Activated T-cell treated with anti-CD3 and anti-CD28 coated beads for 24 hours (primary cell): ENCODE results near the gene RGL2.
"Not testable (repeated sequence)": the region's sequence is repeated elsewhere in the genome, so short reads cannot be mapped to it uniquely, and the experiment has no call there.

Experiments used
- DNase-seq: peaks from one replicate; pipeline ENCODE4 v3.0.0-alpha.2; 2020; ENCODE audit warnings: low read depth

The RGL2 gene

GRCh38 chr6:33298773-33299236 lies at the start of gene RGL2:
TSS of gene RGL2 (minus strand) at chr6:33298942. CDS start at chr6:33298610, 332 bp downstream.
- DNase-seq, result no peak

- no peak for DNase-seq
These were observed 49.1 kb upstream of the RGL2 start for GRCh38 chr6:33347816-33348215.

GRCh38 chr6:33346972-33347371 lies 48.2 kb upstream of the RGL2 start:
- DNase-seq, result not testable (repeated sequence)

- peak; percentile 50 for DNase-seq
These were observed 46.3 kb upstream of the RGL2 start for GRCh38 chr6:33344701-33345697.

GRCh38 chr6:33343953-33344611 lies 45.3 kb upstream of the RGL2 start:
- DNase-seq, result peak; percentile 18

GRCh38 chr6:33343606-33343952 lies 44.8 kb upstream of the RGL2 start:
- not testable (repeated sequence) for DNase-seq

GRCh38 chr6:33339193-33339592 lies 40.5 kb upstream of the RGL2 start:
- no peak for DNase-seq

- DNase-seq, result no peak
These were observed 37.8 kb upstream of the RGL2 start for GRCh38 chr6:33336495-33336894.

- DNase-seq, result no peak
These were observed 37.2 kb upstream of the RGL2 start for GRCh38 chr6:33335916-33336315.

GRCh38 chr6:33333666-33334065 lies 34.9 kb upstream of the RGL2 start:
- no peak for DNase-seq

GRCh38 chr6:33330736-33331135 lies 32.0 kb upstream of the RGL2 start:
- no peak for DNase-seq

- no peak for DNase-seq
These were observed 30.3 kb upstream of the RGL2 start for GRCh38 chr6:33329058-33329457.

- no peak for DNase-seq
These were observed 25.4 kb upstream of the RGL2 start for GRCh38 chr6:33324125-33324524.

- DNase-seq, result no peak
These were observed 24.8 kb upstream of the RGL2 start for GRCh38 chr6:33323623-33323948.

- no peak for DNase-seq
These were observed 22.5 kb upstream of the RGL2 start for GRCh38 chr6:33321227-33321626.

GRCh38 chr6:33320315-33321181 lies 21.8 kb upstream of the RGL2 start:
- DNase-seq, result no peak

GRCh38 chr6:33319939-33320314 lies 21.2 kb upstream of the RGL2 start:
- DNase-seq, result no peak

- no peak for DNase-seq
These were observed 19.8 kb upstream of the RGL2 start for GRCh38 chr6:33318426-33319073.

- peak; percentile 94 for DNase-seq
These were observed 19.1 kb upstream of the RGL2 start, which contains the start of gene ZBTB22 for GRCh38 chr6:33317669-33318425. TSS of gene ZBTB22 (minus strand) at chr6:33317744. CDS start at chr6:33316916, 828 bp downstream.

- DNase-seq, result no peak
These were observed 18.6 kb upstream of the RGL2 start for GRCh38 chr6:33317419-33317668.
